Nephron progenitor cell (in vitro differentiated cells): ENCODE results near the gene INSIG2.

Experiments used
- DNase-seq: peaks from one replicate; pipeline ENCODE4 v3.0.0; 2021
- H3K27ac Mint-ChIP-seq: 2 replicates; pipeline ENCODE4 v1.8.0; 2021; ENCODE audit warnings: mild to moderate bottlenecking, moderate library complexity, mixed read lengths
- H3K27me3 Mint-ChIP-seq: 2 replicates; pipeline ENCODE4 v1.8.0; 2021; ENCODE audit warnings: mild to moderate bottlenecking, low read depth, mixed read lengths; ENCODE audit not compliant: poor library complexity
- H3K36me3 Mint-ChIP-seq: 2 replicates; pipeline ENCODE4 v1.8.0; 2021; ENCODE audit warnings: low read depth, mixed read lengths
- H3K4me1 Mint-ChIP-seq: 2 replicates; pipeline ENCODE4 v1.8.0; 2021; ENCODE audit warnings: mixed read lengths
- H3K4me3 Mint-ChIP-seq: 2 replicates; pipeline ENCODE4 v1.8.0; 2021; ENCODE audit warnings: mild to moderate bottlenecking, moderate library complexity, mixed read lengths
- H3K9me3 Mint-ChIP-seq: 2 replicates; pipeline ENCODE4 v1.8.0; 2021; ENCODE audit warnings: mild to moderate bottlenecking, moderate library complexity, mixed read lengths
- CTCF ChIP-seq: fragments of 200-600 bp; sonication (generic); IDR thresholded peaks from 2 replicates; pipeline ENCODE4 v1.5.0; 2021; ENCODE audit warnings: antibody characterized with exemption

The INSIG2 gene

DNA sequence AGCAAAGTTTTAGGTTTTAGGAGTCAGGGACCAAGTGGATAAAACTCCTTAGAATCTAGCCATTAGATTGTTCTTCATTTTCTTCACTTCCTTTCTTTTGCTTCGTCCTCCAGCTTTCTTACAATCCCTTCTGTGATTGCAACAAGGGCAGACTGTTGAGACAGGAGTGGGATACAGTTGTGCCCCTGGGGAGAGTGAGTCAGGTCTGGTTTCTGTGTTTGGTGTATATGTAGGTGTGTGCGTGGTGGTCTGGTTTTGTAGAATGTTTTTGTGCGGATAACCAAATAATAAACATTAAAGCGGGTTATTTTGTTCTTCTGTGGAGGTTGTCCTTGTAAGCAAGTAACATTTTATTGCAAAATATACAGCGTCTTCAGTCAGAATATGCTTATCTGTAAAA is 7.3 kb downstream of the INSIG2 start:
- Mint-ChIP-seq H3K4me3 (peak overlapping the region; percentile 47), H3K36me3 (peaks cover 42% of the 10 kb centered on the region), H3K27me3 (no peaks in the 10 kb centered on the region), H3K27ac (peak overlapping the region; percentile 86), H3K9me3 (no peaks in the 10 kb centered on the region), H3K4me1 (peaks cover 72% of the 10 kb centered on the region)
- no peak for TF ChIP-seq CTCF
- DNase-seq: no peak

GRCh38 chr2:118097657-118098056 is 9.4 kb downstream of the INSIG2 start:
- H3K4me3 Mint-ChIP-seq: no peak overlapping the region
- no peak overlapping the region for H3K27ac Mint-ChIP-seq
- no peak for TF ChIP-seq CTCF
- no peak for DNase-seq
- no peaks in the 10 kb centered on the region for H3K27me3 Mint-ChIP-seq
- no peaks in the 10 kb centered on the region for H3K9me3 Mint-ChIP-seq
- peaks cover 75% of the 10 kb centered on the region for H3K4me1 Mint-ChIP-seq
- H3K36me3 Mint-ChIP-seq: peaks cover 39% of the 10 kb centered on the region

- Mint-ChIP-seq H3K27ac (no peak overlapping the region), H3K9me3 (no peaks in the 10 kb centered on the region), H3K4me3 (no peak overlapping the region), H3K4me1 (peaks cover 80% of the 10 kb centered on the region), H3K27me3 (no peaks in the 10 kb centered on the region), H3K36me3 (peaks cover 37% of the 10 kb centered on the region)
- TF ChIP-seq CTCF: no peak
- no peak for DNase-seq
Observed at GRCh38 chr2:118098307-118099030, 10.2 kb downstream of the INSIG2 start.

GRCh38 chr2:118102433-118103082 is 14.3 kb downstream of the INSIG2 start:
- no peak for TF ChIP-seq CTCF
- peak overlapping the region; percentile 6 for H3K4me3 Mint-ChIP-seq
- no peaks in the 10 kb centered on the region for H3K9me3 Mint-ChIP-seq
- H3K27me3 Mint-ChIP-seq: no peaks in the 10 kb centered on the region
- peaks cover 56% of the 10 kb centered on the region for H3K4me1 Mint-ChIP-seq
- peaks cover 57% of the 10 kb centered on the region for H3K36me3 Mint-ChIP-seq
- no peak for DNase-seq
- peak overlapping the region; percentile 14 for H3K27ac Mint-ChIP-seq

DNA sequence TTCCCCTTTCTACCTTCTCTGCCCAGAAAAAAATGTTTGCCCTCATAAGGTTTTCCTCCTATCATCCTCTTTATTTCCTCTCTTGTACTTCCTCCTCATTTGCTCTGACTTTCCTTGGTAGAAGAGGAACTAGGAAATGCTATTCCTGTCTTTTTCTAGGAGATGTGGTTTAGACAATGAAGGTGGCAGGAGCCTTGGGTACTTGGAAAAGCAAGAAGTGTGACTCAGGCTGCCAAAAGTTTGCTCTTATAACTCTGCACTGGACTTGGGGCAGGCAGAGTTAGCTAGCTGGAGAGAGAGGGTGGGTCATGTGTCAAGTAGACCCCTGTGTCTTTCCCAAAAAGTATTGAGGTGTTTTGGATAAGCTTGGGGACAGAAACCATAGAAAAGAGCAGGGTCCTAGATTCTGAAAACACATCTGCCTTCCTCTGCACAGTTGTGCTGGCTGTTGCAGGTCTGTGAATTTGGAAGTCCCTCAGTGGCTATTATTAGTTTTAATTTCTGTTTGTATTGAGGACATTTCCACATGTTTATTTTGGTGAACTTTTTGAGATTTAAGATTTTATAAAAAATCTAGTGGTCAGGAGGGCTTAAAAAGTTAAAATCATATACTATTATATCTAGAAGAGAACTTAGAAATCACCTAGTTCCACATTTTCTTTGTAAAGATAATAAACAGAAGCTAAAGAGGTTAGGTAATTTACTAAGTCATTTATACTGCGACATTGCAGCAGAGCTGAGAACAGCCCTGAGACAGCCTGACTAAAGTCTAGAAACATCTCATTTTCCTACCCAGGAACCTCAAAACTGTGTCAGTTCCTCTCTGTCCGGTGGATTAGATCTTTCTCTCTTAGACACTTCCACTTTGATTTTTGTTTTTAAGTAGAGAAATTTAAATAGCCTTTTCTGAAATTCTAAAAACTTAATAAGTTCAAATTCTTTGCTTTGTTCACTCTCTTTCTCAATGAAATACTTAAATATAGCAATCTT is 16.0 kb downstream of the INSIG2 start:
- H3K27me3 Mint-ChIP-seq: no peaks in the 10 kb centered on the region
- DNase-seq: no peak
- peak overlapping the region; percentile 36 for H3K27ac Mint-ChIP-seq
- peaks cover 56% of the 10 kb centered on the region for H3K36me3 Mint-ChIP-seq
- peak overlapping the region; percentile 7 for H3K4me3 Mint-ChIP-seq
- peaks cover 49% of the 10 kb centered on the region for H3K4me1 Mint-ChIP-seq
- TF ChIP-seq CTCF: no peak
- no peaks in the 10 kb centered on the region for H3K9me3 Mint-ChIP-seq
